PFSK-1 (cell line): Measurements from ENCODE around the gene NDUFA9. TPM values are rescaled to one million over a fixed set of nuclear protein-coding genes. Genes with fewer than 3 reads are reported as not detected.

Experiments
- FOXP2 ChIP-seq: optimal IDR thresholded peaks from 2 replicates; pipeline ENCODE3; 2011; ENCODE audit warnings: borderline replicate concordance, control low read depth, inconsistent platforms; ENCODE audit not compliant: insufficient read depth; ENCODE audit errors: extremely low read length, extremely low read depth
- POLR2AphosphoS5 ChIP-seq: IDR thresholded peaks from 2 replicates; pipeline ENCODE4 v1.6.1; 2012; ENCODE audit warnings: low read depth, mild to moderate bottlenecking, control low read depth, low read length, moderate library complexity
- REST ChIP-seq, 2 experiments: IDR thresholded peaks; 2 replicates each; pipeline versions ENCODE4 v1.6.1 to v1.8.0; 2011 to 2012; ENCODE audit warnings: low read depth in 2 of 2, low read length in 2 of 2, control low read depth in 1 of 2, inconsistent platforms in 1 of 2, mild to moderate bottlenecking in 1 of 2, moderate library complexity in 1 of 2; ENCODE audit not compliant: insufficient read depth in 1 of 2
- SIN3A ChIP-seq: IDR thresholded peaks from 2 replicates; pipeline ENCODE4 v1.6.1; 2012; ENCODE audit warnings: mild to moderate bottlenecking, low read length, moderate library complexity, borderline replicate concordance; ENCODE audit not compliant: insufficient read depth
- TAF1 ChIP-seq: IDR thresholded peaks from 2 replicates; pipeline ENCODE4 v1.6.1; 2012; ENCODE audit warnings: low read length, control low read depth, borderline replicate concordance; ENCODE audit not compliant: insufficient read depth
- polyA plus RNA-seq: library from polyadenylated mRNA; unstranded; fragments of >200 nt; gene quantifications from one replicate; pipeline ENCODE4 v1.2.1, GENCODE V29; 2012; ENCODE audit warnings: low read depth, missing spikeins; ENCODE audit not compliant: insufficient read length

Gene NDUFA9
- polyA plus RNA-seq: 158 TPM

- TF ChIP-seq FOXP2 (no peak), POLR2AphosphoS5 (peak; percentile 93), REST (IDR thresholded peaks at IDR 0.05; ENCODE audit: insufficient read depth in 1 of 2, low read depth in 2 of 2, low read length in 2 of 2) (peak; percentile 37 to 68; a peak in 1 of 4 replicates), TAF1 (peak; percentile 92), SIN3A (no peak)
Measured at GRCh38 chr12:4648501-4649357, at the start of gene NDUFA9, which contains the start of gene AKAP3. TSS of gene NDUFA9 (plus strand) at chr12:4649114. CDS start at chr12:4649127, 13 bp downstream. TSS of gene AKAP3 (minus strand) at chr12:4649051. CDS start at chr12:4638196, 10,855 bp downstream.

GRCh38 chr12:4603421-4603820 is 45.5 kb upstream of the NDUFA9 start:
- TF ChIP-seq SIN3A: no peak
- TF ChIP-seq TAF1: no peak
- TF ChIP-seq FOXP2: no peak
- no peak for TF ChIP-seq POLR2AphosphoS5
- TF ChIP-seq REST (IDR thresholded peaks at IDR 0.05; ENCODE audit: insufficient read depth in 1 of 2, low read depth in 2 of 2, low read length in 2 of 2): no peak

GRCh38 chr12:4603946-4604345 is 45.0 kb upstream of the NDUFA9 start:
- TF ChIP-seq FOXP2 (no peak), POLR2AphosphoS5 (no peak), TAF1 (no peak), REST (IDR thresholded peaks at IDR 0.05; ENCODE audit: insufficient read depth in 1 of 2, low read depth in 2 of 2, low read length in 2 of 2) (no peak), SIN3A (no peak)

GRCh38 chr12:4604684-4605193 is 44.2 kb upstream of the NDUFA9 start:
- TF ChIP-seq POLR2AphosphoS5 (no peak), FOXP2 (no peak), SIN3A (no peak), TAF1 (no peak), REST (IDR thresholded peaks at IDR 0.05; ENCODE audit: insufficient read depth in 1 of 2, low read depth in 2 of 2, low read length in 2 of 2) (no peak)
